ENCODE data around the gene SLC28A1. TPM values are rescaled to one million over a fixed set of nuclear protein-coding genes. Genes with fewer than 3 reads are reported as not detected.

The SLC28A1 gene
- total RNA-seq, 1 experiment from 2014 or later, result not detected

- intact Hi-C loops (cut with micrococcal nuclease), result loop anchor here (1.0 kb wide), 1 partner anchor 62 kb away; no protein-coding TSS in a partner anchor
- TF ChIP-seq CTCF (IDR thresholded peaks at IDR 0.05; ENCODE audit: unreplicated experiment), result no peak
- peak within 1 kb of the TSS; percentile 84 for H3K27ac Mint-ChIP-seq (ENCODE audit: low read depth, unreplicated experiment)
- peak within 1 kb of the TSS; percentile 86 for H3K4me3 Mint-ChIP-seq (ENCODE audit: unreplicated experiment)
- BruUV-seq (replicated peaks), result no TSS peak
- H3K9me3 Mint-ChIP-seq (ENCODE audit: unreplicated experiment), result no peaks in the 10 kb centered on the region
- H3K27me3 Mint-ChIP-seq (ENCODE audit: insufficient read depth, unreplicated experiment), result no peaks in the 10 kb centered on the region
- CTCF ChIA-PET, result interaction anchor here (0.7 to 1.6 kb wide), 4 partner anchors 20 to 235 kb away, joined by 3 to 7 read pairs (median 4); no protein-coding TSS in a partner anchor
- H3K4me1 Mint-ChIP-seq (ENCODE audit: insufficient read depth, unreplicated experiment), result peaks cover 5% of the 10 kb centered on the region
- POLR2A ChIA-PET, result interaction anchor here (0.6 to 5.7 kb wide), 10 partner anchors 11 to 381 kb away, joined by 3 to 50 read pairs (median 4); partner anchors contain the start of genes SEC11A and ZSCAN2
- no peaks in the 10 kb centered on the region for H3K36me3 Mint-ChIP-seq (ENCODE audit: insufficient read depth, unreplicated experiment)
- peak; percentile 9 for DNase-seq (ENCODE audit: unreplicated experiment)
Observed at GRCh38 chr15:84981711-84982300, 97.3 kb downstream of the SLC28A1 start, which contains the start of gene PDE8A. PDE8A (plus strand) TSS chr15:84981856; CDS start chr15:84982163, 307 bp downstream.

GRCh38 chr15:84982301-84982920 lies 97.9 kb downstream of the SLC28A1 start:
- no peaks in the 10 kb centered on the region for H3K27me3 Mint-ChIP-seq (ENCODE audit: insufficient read depth, unreplicated experiment)
- H3K4me3 Mint-ChIP-seq (ENCODE audit: unreplicated experiment), result peak overlapping the region; percentile 86
- peak; percentile 33 for DNase-seq (ENCODE audit: unreplicated experiment)
- peak overlapping the region; percentile 42 for H3K27ac Mint-ChIP-seq (ENCODE audit: low read depth, unreplicated experiment)
- ChIA-PET CTCF (interaction anchor here (0.5 to 1.1 kb wide), 3 partner anchors 20 to 53 kb away, joined by 3 to 4 read pairs (median 3); no protein-coding TSS in a partner anchor), POLR2A (interaction anchor here (1.2 to 5.7 kb wide), 6 partner anchors 10 to 381 kb away, joined by 3 to 50 read pairs (median 3); partner anchors contain the start of gene ZSCAN2)
- TF ChIP-seq CTCF (IDR thresholded peaks at IDR 0.05; ENCODE audit: unreplicated experiment), result no peak
- no peaks in the 10 kb centered on the region for H3K9me3 Mint-ChIP-seq (ENCODE audit: unreplicated experiment)
- H3K36me3 Mint-ChIP-seq (ENCODE audit: insufficient read depth, unreplicated experiment), result no peaks in the 10 kb centered on the region
- BruUV-seq (replicated peaks), result no TSS peak
- intact Hi-C loops (cut with micrococcal nuclease), result no loop called here
- peaks cover 5% of the 10 kb centered on the region for H3K4me1 Mint-ChIP-seq (ENCODE audit: insufficient read depth, unreplicated experiment)

GRCh38 chr15:84983294-84983693 lies 98.8 kb downstream of the SLC28A1 start:
- Mint-ChIP-seq H3K36me3 (ENCODE audit: insufficient read depth, unreplicated experiment) (no peaks in the 10 kb centered on the region), H3K4me1 (ENCODE audit: insufficient read depth, unreplicated experiment) (peaks cover 5% of the 10 kb centered on the region), H3K9me3 (ENCODE audit: unreplicated experiment) (no peaks in the 10 kb centered on the region), H3K4me3 (ENCODE audit: unreplicated experiment) (peak overlapping the region; percentile 86), H3K27me3 (ENCODE audit: insufficient read depth, unreplicated experiment) (no peaks in the 10 kb centered on the region), H3K27ac (ENCODE audit: low read depth, unreplicated experiment) (no peak overlapping the region)
- intact Hi-C loops (cut with micrococcal nuclease), result no loop called here
- CTCF ChIA-PET, result interaction anchor here (0.5 to 0.7 kb wide), 2 partner anchors 31 to 47 kb away, joined by 3 read pairs; no protein-coding TSS in a partner anchor
- POLR2A ChIA-PET, result interaction anchor here (1.2 to 5.7 kb wide), 6 partner anchors 9 to 382 kb away, joined by 3 to 50 read pairs (median 3); partner anchors contain the start of gene ZSCAN2
- TF ChIP-seq CTCF (IDR thresholded peaks at IDR 0.05; ENCODE audit: unreplicated experiment), result no peak
- no peak for DNase-seq (ENCODE audit: unreplicated experiment)
- no TSS peak for BruUV-seq (replicated peaks)

GRCh38 chr15:84983711-84984110 lies 99.2 kb downstream of the SLC28A1 start:
- H3K27ac Mint-ChIP-seq (ENCODE audit: low read depth, unreplicated experiment), result no peak overlapping the region
- CTCF ChIA-PET, result interaction anchor here (0.7 kb wide), 1 partner anchor 31 kb away, joined by 3 read pairs; no protein-coding TSS in a partner anchor
- no peak overlapping the region for H3K4me3 Mint-ChIP-seq (ENCODE audit: unreplicated experiment)

More at GRCh38 chr15:84983711-84984110, 99.2 kb downstream of the SLC28A1 start:
- peaks cover 5% of the 10 kb centered on the region for H3K4me1 Mint-ChIP-seq (ENCODE audit: insufficient read depth, unreplicated experiment)
- no TSS peak for BruUV-seq (replicated peaks)
- H3K9me3 Mint-ChIP-seq (ENCODE audit: unreplicated experiment), result no peaks in the 10 kb centered on the region
- no peak for DNase-seq (ENCODE audit: unreplicated experiment)
- TF ChIP-seq CTCF (IDR thresholded peaks at IDR 0.05; ENCODE audit: unreplicated experiment), result no peak
- H3K36me3 Mint-ChIP-seq (ENCODE audit: insufficient read depth, unreplicated experiment), result no peaks in the 10 kb centered on the region
- H3K27me3 Mint-ChIP-seq (ENCODE audit: insufficient read depth, unreplicated experiment), result no peaks in the 10 kb centered on the region
- POLR2A ChIA-PET, result interaction anchor here (0.7 to 5.7 kb wide), 3 partner anchors 9 to 332 kb away, joined by 3 to 50 read pairs (median 46); no protein-coding TSS in a partner anchor
- intact Hi-C loops (cut with micrococcal nuclease), result no loop called here
